ENCODE data around the gene TNMD.
"Not testable (repeated sequence)": the region's sequence is repeated elsewhere in the genome, so short reads cannot be mapped to it uniquely, and the experiment has no call there.

The TNMD gene

DNA sequence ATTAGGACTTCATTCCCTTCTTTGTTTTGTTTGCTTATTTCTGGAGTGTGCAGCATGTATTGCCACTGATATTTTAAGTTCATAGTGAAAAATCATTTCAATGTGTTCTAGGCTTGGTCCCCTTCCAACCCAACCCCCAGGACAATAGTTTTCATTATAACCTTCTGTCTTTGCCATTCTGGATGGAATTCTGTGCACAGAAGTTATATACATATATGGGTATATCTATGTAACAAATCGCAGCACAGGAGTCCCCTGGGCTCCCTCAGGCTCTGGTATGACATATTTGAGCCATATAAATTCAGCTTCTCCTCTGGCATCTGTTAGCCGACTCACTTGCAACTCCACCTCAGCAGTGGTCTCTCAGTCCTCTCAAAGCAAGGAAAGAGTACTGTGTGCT lies at the start of gene TNMD:
TSS of gene TNMD (plus strand) at position 326 of the 400 bp plus-strand sequence. CDS start 83 bp downstream, outside the sequence.
- no peak for DNase-seq (ENCODE audit: low spot score)

DNA sequence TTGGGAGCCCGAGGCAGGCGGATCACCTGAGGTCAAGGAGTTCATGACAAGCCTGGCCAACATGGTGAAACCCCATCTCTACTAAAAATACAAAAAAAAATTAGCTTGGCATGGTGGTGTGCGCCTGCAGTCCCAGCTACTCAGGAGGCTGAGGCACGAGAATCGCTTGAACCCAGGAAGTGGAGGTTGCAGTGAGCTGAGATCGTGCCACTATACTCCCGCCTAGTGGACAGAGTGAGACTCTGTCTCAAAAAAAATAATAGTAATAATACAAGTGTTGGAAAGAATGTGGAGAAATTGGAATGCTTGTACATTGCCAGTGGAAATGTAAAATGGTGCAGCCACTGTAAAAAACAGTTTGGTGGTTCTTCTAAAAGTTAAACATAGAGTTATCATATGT lies 19.2 kb upstream of the TNMD start:
- DNase-seq (ENCODE audit: low spot score): not testable (repeated sequence)

DNA sequence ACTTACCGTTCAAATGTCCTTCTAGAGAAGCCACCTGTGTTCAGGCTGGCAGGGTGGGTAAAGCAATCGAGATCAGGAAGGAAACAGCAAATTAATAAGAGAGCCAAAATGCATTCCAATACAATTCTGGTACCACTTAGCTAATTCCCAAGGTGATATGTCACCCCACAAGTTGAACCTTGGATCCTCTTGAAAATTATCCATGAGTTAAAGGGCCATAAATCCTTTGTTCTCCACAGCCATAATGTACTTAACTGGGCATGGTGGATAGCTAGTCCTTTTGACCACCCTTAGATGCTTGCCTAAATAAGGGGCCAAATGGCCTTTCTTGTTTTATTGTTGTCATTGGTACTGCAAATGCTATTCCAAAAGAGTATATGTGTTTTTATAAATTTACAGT lies 2.0 kb downstream of the TNMD start:
- no peak for DNase-seq (ENCODE audit: low spot score)

DNA sequence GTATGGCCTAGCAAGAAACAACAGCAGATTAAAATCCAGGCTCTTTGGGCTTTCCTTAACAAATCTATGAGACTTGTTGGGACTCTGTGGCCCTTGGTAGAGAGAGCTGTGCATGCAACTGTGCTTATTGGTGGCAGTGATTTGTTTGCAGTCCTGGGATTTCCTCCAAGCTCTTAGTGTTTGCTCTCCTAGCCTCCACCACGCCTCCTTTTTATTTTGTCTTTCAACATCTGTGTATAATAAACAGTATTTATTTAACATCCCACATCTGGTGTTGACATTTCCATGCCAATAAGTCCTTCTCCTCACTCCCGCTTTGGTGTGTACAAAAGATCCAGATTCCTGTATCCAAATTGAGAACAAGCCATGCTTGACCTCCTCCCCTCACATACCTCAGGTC lies 3.1 kb downstream of the TNMD start:
- DNase-seq (ENCODE audit: low spot score): no peak

DNA sequence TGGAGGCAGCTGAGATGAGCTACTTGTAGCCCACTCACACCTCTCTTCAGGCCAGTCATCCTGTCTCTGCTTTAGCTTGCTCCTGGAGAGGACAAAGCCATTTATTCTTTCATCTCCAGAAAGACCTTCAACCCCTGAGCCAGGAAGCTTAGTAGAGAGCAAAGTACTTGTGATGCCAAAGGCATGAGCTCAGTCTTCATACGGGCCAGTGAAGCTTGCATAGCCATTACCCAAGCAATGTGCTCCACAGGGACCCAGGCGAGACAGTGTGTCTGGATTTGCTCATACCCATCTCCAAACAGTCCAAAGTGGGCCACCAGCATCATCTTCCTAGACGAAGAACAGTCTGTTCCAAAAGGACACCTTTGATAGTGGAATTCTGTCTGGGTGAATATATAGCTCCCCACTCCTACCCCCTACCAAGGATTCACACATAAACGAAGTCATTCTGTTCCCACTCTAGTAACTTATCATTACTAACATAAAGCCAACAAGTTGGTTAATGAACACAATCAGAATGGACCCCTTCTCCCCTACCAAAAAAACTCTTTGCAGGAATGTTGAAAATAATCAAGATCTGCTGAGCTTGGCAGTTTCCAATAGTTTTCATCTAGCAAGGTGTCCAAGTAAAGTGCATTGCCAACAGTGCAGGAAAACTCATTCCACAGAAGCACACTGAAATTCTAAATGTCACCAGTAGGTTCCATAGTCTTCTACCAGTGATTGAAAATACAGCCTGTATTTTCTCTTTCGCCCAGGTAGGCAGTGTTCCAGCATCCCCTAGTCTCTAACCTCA lies 6.7 kb downstream of the TNMD start:
- DNase-seq (ENCODE audit: low spot score): no peak

DNA sequence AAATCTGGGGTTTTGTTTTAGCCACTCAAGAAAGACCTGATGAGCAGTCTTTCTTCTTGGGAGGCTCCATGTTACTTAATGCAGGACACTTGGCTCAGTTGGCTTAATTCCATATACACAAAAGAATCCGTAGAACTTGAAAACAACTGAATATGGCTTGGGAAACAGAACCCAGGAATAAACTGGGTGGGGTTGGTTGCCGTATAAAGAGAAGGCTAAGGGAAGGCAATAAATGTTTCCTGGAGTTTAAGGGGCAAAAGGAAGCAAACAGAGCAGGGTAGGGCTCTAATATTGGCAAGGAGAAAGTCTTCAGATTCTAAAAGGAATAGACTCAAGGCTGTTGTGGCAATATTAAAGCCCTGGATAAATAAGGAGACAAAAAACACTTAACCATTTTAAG lies 8.4 kb downstream of the TNMD start:
- DNase-seq (ENCODE audit: low spot score): no peak

DNA sequence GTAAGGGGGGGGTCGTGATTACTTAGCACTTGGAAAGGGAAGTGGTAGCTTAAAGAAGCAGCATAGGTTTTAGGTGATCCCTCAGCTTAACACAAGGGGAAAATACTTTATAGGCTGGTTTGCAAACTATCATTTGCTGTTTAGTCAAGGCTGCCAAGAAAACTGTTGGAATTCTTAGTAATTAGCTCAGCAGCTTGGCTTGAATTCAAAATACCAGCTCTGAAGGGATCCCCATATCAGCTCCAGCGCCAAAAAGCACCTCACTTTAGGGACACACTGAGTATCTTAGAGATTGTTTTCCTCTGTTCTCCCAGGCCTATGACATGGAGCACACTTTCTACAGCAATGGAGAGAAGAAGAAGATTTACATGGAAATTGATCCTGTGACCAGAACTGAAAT lies 8.8 kb downstream of the TNMD start:
- DNase-seq (ENCODE audit: low spot score): no peak

DNA sequence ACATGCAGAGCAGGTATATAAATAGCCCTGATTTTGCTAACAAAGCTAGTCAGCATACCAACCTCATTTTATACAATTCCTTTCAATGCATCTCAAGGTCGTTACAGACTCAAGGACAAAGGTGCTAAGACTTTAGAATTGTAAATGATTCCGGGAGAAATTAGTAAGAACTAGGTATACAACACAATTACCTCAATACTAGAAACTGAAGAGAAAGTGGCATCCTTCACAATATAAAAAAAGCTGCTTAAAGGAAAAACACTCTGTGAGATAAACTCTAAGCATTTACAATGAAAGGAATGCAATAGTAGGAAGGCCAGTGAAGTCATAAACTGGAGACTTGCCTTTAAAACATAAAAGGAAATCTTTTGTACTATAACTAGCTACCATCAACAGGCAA lies 11.9 kb downstream of the TNMD start:
- DNase-seq (ENCODE audit: low spot score): no peak

DNA sequence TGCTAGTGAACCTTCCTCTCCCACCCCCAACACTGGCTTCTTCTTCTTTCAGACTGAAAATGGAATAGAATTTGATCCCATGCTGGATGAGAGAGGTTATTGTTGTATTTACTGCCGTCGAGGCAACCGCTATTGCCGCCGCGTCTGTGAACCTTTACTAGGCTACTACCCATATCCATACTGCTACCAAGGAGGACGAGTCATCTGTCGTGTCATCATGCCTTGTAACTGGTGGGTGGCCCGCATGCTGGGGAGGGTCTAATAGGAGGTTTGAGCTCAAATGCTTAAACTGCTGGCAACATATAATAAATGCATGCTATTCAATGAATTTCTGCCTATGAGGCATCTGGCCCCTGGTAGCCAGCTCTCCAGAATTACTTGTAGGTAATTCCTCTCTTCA lies 14.7 kb downstream of the TNMD start:
- no peak for DNase-seq (ENCODE audit: low spot score)

DNA sequence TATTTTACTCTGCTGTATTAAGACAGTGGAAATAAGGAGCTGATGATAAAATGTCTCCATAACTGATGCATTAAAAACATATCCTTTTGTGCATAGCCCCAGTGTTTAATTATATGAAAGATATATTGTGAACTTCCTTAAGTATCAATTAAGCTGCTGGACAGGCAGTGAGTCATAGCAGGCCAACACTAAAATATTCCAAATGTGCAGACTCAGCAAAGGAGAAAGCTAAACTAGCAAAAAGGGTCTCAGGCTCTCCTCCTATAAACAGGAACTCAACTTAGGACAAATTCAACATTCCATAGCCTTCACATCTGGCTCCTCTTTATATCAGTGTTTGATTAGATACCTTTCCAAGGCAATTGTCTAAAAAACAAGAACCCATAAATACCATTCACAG lies 15.6 kb downstream of the TNMD start:
- no peak for DNase-seq (ENCODE audit: low spot score)

DNA sequence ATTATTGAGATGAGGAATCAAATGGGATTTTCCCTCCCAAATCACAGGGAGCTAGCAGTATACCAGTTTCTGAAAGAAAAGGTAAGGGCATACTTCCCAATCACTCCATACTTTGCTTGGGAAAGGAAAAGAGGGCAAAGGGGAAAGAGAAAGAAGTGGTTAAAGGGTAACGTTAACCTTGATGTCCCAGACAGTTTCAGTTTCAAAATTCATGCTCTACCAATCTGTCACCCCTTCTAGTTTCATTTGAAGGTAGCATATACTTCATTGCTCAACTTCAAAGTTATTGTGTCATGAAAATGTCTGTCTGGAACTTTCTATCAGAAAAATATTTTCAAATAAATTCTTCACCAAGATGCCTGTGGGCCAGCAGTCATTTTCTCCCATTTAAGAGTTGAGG lies 16.0 kb downstream of the TNMD start:
- no peak for DNase-seq (ENCODE audit: low spot score)

DNA sequence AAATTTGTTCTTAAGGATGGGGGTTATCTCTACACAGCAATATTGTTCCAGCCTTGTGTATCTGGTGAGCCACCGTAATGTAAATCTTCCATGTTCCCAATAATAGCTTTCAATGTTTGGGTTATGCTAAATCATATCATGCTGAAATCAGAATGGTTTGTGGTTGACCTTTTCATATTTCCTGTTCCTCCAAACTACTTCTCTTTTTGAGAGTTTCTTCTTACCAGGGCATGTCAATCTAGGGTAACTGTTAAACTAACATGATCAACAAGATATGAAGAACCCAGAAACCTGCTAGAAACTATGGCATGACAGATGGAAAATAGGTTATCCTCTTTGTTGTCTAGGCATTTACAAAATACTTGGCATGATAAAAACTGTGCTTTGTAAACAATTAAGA lies 22.0 kb downstream of the TNMD start:
- no peak for DNase-seq (ENCODE audit: low spot score)

DNA sequence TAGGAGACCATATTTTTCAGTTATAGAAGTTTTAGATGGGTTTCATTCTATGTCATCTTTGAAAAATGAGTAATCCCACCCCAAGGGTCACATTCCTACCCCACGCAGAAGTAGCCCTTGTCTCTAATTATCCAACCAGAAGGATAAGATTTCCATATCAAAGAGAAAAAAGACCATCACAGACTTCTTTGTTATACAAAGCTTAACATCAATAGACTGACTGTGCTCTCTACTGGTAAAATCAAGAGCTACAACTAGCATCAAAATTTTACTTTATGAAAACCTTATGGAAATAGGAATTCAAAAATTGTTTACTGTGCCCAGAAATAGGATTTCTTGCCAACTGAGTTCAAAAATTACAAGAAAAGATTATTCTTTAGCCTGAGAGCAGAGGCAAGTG lies 24.9 kb downstream of the TNMD start:
- DNase-seq (ENCODE audit: low spot score): no peak

DNA sequence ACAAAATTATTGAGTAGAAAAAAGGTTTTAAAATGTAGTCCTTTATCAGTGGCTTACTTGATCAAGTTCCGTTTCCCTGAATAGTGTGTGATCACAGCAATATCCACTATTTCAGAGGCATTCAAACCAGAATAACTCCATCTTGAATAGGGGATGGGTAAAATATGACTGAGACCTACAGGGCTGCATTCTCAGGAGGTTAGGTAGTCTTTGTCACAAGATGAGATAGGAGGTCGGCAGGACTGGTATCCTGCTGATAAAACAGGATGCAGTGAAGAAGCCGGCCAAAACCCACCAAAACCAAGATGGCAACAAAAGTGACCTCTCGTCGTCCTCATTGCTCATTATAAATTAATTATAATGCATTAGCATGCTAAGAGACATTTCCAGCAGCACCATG lies 27.2 kb downstream of the TNMD start:
- no peak for DNase-seq (ENCODE audit: low spot score)

DNA sequence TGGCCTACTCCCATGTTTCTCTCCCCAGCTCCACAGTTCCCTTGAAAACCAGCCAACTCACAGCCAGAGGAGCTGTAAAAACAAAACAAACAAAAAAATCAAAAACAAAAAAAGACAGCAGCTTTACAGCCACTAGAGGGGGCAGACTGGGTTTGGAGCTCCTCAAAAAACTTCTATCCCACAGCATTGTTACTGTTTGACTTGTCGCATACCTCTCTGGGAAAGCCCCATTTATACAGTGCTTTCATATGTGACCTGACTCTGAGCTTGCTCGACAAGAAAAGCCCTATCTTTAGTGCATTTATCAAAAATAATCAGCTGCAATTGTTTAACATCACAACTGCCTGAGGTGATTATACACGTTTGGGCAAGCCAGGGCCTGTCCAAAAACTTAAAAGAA lies 30.3 kb downstream of the TNMD start:
- peak; percentile 50 for DNase-seq (ENCODE audit: low spot score)

DNA sequence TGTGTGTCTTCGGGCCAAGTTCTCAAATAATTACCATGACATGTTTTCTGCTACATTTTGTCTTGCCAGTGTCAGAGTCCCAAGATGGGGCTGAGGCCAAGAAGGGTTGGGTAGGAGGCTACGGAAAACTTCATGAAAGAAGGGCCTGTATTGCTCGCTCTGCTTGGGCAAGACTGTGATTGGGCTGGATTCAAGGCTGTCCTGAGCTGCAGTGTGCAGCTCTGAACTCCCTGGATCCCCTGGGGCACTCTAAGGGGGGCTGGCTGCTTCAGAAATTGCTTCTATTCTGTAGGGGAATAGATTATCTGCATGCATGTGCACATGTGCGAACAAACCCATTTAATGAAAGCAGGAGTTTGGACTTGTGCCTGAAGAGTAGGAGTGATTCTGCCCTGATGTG lies 38.3 kb downstream of the TNMD start:
- DNase-seq (ENCODE audit: low spot score): no peak

DNA sequence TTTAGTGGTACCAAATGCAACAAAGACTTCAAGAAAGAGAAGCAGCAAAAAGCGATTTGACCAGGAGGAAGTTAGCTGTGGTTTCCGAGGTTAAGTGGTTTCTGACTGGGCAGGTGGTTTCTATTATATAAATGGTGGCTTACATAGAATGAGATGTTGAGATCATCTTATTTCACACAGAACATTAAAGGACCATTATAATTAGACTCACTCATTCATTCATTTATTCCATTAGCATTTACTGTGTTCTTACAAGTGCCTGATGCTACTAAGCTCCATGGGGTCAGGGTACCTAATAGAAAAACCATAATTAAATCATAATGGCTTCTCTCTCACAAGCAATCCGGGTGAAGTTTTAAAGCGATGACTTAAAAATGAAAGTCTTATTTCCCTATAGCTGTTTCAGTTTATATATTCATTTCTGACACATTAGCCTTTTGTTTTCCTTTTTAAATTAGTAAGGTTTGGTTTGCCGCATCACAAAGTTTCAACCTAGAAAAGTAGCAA lies 41.3 kb downstream of the TNMD start:
- DNase-seq (ENCODE audit: low spot score): peak; percentile 69

DNA sequence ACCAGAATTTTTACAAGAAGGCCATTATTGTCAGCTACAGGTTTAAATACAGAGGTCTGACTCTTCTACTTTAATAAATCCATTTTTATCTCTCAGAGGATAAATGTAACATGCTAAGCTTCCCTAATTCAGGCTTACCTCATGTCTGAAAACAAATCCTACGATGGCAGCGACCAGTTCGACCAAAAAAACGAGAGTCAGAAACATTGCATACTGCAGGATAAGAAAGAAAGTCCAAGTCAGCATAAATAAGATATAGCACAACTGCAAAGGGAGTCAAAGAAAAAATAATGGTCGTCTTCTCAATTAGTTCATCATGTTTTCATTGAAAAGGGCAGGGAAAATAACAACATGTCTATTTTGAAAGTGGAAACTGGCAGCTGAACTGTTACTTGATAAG lies 50.3 kb downstream of the TNMD start:
- no peak for DNase-seq (ENCODE audit: low spot score)

DNA sequence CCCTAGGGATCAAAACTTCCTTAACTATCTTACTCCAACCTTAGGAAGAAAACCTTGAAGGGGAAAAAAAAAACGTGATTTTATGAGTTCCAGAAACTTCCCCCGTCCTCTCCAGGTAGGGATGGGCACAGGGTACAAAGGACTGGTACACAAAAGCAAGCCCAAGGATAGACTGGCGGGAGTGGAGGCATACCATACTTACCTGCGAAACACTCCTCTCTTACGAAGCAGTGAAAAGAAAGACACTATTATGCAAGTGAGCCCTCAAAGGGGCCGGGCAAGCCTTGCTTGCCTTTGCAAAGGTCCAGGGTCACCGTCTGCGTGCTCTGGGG lies 51.2 kb downstream of the TNMD start:
- DNase-seq (ENCODE audit: low spot score): no peak

DNA sequence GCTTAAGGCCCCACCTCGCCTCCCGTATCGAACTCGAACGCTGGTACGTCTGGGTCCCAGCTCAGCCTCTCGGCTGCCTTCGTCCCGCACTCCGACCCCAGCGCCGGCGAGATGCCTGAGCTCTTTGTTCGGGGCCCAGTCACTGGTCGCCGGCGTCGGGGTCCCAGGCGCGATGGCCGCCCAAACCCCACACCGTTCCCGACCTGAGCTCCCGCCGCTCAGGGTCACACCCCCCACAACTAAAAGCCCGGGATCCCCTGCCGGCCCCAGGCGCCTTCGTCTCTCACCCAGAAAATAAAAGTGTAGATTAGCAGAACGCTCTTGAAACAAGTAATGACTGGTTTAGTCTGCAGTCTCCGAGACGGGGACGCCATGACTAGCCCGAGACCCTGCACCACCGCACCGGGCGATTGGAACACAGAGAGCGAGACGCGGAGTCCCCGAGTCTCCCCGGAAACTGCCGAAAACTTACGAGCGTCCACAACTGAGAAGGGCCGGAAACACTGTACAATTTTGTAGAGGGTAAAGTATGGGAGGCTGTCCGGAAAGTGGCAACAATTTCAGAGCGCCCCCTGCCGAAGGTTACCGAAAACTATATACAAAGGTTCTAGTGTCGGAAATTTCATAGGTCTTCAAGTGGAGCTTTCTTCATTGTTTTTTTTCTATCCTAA lies 51.7 kb downstream of the TNMD start, which contains the start of gene TSPAN6:
TSS of gene TSPAN6 (minus strand) at position 486 of the 671 bp plus-strand sequence. CDS start at position 374, 112 bp downstream.
- peak; percentile 68 for DNase-seq (ENCODE audit: low spot score)

DNA sequence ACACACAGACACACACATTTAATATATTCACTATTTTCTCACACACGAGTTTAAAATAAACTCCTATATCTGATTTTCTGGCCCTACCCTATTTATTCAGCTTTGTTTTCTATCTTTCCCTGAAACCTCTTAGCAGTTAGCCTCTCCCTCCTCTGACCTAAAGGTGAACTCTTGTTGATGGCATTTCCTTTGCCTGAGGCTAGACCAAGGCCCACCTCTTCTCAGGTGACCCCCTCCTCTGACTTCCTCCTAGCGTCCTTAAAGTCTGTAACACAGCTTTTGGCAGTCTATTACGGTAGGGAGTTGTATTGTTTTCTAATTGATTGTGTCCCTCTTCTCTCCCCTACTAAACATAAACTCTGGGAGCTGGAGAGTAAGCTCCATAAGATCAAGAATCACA lies 57.6 kb downstream of the TNMD start:
- no peak for DNase-seq (ENCODE audit: low spot score)

DNA sequence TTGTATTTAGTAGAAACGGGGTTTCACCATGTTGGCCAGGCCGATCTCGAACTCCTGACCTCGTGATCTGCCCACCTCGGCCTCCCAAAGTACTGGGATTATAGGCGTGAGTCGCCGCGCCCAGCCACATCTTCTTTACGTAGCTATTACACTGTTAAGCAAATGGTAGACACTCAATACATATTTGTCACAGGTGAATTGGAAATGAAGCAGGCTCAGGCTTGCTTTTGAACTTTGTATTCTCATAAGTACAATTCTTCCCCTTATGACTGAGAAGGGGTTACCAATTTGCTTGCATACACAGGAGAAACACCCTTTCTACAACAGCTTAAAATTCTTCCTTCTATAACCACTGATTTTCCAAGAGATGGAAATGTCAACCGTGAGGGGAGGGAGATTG lies 58.5 kb downstream of the TNMD start:
- DNase-seq (ENCODE audit: low spot score): no peak

DNA sequence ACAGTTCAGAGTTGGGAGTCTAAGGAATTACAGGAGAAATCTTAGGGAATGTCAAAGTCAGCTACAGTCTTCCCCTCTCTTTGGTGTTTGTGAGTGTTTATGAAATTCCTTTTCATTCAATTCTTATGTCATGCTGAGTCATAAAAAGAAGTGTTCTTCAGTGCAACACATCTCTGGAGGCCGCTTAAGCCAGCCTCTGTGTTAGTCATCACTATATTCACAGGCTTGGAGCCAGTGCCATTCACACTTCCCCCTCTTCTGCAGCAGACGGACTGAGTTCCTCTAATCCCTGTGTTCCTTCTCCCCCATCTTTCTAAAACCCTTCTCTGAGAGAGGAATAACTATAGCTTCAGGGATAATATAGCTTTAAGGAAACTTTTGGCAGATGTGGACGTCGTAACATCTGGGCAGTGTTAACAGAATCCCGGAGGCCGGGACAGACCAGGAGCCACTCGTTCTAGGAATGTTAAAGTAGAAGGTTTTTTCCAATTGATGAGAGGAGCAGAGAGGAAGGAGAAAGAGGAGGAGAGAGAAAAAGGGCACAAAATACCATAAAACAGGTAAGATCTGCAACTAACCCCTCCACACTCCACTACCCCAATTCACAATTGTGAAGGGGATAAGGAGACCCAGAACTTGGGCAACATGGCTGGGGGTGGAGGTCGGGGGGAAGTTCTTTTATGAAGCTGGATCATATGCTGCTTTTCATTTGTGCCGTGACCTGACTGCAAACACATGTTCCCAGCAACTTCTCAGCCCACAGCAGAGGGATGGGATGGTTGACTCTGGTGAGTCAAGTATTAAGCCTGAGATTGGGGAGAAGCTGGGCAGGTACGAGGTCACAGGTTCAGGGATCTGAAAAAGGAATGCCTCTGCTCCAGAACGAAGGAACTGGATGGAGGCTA lies 59.5 kb downstream of the TNMD start, which contains the start of gene SRPX2:
TSS of gene SRPX2 (plus strand) at position 244 of the 905 bp plus-strand sequence. CDS start 2,124 bp downstream, outside the sequence.
- no peak for DNase-seq (ENCODE audit: low spot score)
